ENCODE measurements around the gene PLPP7. TPM values are rescaled to one million over a fixed set of nuclear protein-coding genes. Genes with fewer than 3 reads are reported as not detected.

The PLPP7 gene
- total RNA-seq, 2 experiments from 2014 or later = 0.21 TPM; not detected in 1

DNA sequence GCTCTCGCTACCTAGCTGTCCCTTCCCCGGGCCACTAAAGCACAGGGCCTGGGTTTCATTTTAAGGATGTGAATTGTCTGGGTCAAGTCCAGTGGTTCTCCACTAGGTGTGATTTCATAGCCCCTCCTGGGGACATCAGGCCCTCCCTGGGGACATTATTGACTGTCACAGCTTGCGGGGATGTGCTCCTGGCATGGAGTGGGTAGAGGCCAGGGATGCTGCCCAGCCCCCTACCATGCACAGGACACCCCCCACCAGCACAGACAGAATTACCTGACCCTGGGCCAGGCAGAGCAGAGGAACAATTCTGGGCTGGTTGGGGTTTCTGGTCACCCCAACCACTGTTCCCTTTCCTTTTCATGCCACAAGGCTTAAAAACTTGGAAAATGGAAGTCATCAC, 17.3 kb upstream of the PLPP7 start:
- H3K36me3 Mint-ChIP-seq (ENCODE audit: low read depth) = peaks cover 75% of the 10 kb centered on the region

DNA sequence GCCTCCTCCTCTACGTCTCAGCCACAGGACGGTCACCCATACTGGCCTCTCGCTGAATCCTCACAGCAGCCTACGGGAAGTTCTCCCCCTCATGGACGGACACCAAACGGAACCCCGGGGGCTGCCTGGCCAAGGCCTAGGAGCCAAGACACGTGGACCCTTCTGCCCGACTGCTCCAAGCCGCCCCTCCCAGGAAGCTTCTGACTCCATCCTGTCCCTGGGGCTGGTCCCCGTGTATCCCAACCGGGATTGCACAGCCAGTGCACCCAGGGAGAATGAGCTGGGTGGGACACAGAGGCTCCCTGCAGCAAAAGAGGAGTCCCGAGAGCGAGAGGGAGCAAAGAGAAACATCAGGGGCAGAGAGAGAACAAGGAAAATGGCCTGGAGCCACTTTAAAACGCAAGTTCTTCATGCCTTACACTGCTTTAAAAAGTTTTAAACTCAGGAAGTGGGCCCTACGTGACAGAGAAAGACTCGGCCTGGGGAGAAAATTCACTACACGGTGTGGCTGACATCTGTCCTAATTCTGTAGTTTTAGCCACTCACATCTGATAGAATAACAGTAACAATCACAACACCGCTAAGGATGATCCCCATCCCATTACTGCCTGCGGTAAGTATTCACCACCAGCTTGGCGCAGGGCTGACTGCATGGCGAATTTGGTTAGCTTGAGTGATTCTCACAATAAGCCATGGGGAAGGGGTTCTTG, 16.2 kb upstream of the PLPP7 start:
- peak; percentile 25 for DNase-seq
- CTCF ChIA-PET = interaction anchor here (1.0 to 9.8 kb wide), 4 partner anchors 9 to 99 kb away, joined by 3 to 74 read pairs (median 7); no protein-coding TSS in a partner anchor
- peak overlapping the region; percentile 96 for H3K4me3 Mint-ChIP-seq
- no peaks in the 10 kb centered on the region for H3K9me3 Mint-ChIP-seq
- H3K27me3 Mint-ChIP-seq = no peaks in the 10 kb centered on the region
- H3K36me3 Mint-ChIP-seq (ENCODE audit: low read depth) = peaks cover 71% of the 10 kb centered on the region
- POLR2A ChIA-PET = interaction anchor here (1.7 to 4.6 kb wide), 2 partner anchors 17 to 36 kb away, joined by 5 to 24 read pairs; no protein-coding TSS in a partner anchor
- H3K27ac Mint-ChIP-seq = peak overlapping the region; percentile 95
- H3K4me1 Mint-ChIP-seq = peaks cover 37% of the 10 kb centered on the region

More for the DNA sequence above, 17.3 kb upstream of the PLPP7 start:
- DNase-seq = no peak
- ChIA-PET POLR2A (interaction anchor here (4.6 kb wide), 1 partner anchor 16 kb away, joined by 25 read pairs; no protein-coding TSS in a partner anchor), CTCF (interaction anchor here (1.1 to 9.8 kb wide), 4 partner anchors 8 to 467 kb away, joined by 3 to 74 read pairs (median 6); no protein-coding TSS in a partner anchor)
- Mint-ChIP-seq H3K27ac (peak overlapping the region; percentile 99), H3K27me3 (no peaks in the 10 kb centered on the region), H3K9me3 (no peaks in the 10 kb centered on the region), H3K4me3 (peak overlapping the region; percentile 96), H3K4me1 (peaks cover 40% of the 10 kb centered on the region)

DNA sequence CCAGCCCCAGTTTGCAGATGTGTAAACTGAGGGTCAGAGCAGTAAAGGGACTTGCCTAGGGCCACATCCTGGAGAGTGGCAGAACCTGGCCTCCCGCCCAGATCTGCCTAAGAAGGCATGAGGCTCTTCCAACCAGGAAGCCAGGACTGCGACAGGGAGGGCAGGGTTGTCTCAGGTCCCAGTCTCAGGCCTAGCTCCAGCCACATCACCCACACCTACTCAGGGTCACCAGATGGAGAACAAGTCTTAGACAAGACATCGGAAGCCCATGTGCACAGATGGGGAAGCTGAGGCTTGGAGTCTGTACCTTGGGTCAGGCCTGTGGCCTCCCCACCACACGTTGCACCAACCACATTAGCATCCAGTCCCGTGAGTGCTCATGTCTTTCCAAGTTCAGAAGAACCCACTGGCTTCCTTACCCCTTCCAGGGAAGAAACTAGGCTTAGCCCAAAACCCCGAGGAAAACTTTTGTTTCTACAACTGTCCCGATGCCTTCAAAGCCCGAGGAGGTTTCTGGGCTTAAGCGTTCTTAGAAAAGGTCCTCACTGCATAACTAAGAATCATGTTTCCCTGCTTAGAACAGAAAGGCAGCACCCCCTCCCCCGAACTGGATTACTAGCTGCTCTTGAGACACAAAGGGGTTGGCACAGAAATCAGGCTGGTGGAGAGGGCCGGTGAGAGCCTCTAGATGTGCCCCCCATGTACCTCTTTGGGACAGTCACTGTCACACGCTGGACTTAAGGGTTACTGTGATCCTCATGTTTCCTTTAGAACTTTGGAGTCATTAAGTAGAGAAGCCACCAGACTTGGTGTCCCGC, 15.5 kb upstream of the PLPP7 start:
- Mint-ChIP-seq H3K27ac (peak overlapping the region; percentile 95), H3K27me3 (no peaks in the 10 kb centered on the region), H3K9me3 (no peaks in the 10 kb centered on the region), H3K36me3 (ENCODE audit: low read depth) (peaks cover 68% of the 10 kb centered on the region), H3K4me1 (peaks cover 41% of the 10 kb centered on the region), H3K4me3 (peak overlapping the region; percentile 96)
- DNase-seq = peak; percentile 41
- CTCF ChIA-PET = interaction anchor here (1.2 to 9.8 kb wide), 5 partner anchors 8 to 22 kb away, joined by 3 to 74 read pairs (median 6); no protein-coding TSS in a partner anchor
- POLR2A ChIA-PET = interaction anchor here (1.7 to 4.6 kb wide), 2 partner anchors 18 to 36 kb away, joined by 5 to 24 read pairs; no protein-coding TSS in a partner anchor

DNA sequence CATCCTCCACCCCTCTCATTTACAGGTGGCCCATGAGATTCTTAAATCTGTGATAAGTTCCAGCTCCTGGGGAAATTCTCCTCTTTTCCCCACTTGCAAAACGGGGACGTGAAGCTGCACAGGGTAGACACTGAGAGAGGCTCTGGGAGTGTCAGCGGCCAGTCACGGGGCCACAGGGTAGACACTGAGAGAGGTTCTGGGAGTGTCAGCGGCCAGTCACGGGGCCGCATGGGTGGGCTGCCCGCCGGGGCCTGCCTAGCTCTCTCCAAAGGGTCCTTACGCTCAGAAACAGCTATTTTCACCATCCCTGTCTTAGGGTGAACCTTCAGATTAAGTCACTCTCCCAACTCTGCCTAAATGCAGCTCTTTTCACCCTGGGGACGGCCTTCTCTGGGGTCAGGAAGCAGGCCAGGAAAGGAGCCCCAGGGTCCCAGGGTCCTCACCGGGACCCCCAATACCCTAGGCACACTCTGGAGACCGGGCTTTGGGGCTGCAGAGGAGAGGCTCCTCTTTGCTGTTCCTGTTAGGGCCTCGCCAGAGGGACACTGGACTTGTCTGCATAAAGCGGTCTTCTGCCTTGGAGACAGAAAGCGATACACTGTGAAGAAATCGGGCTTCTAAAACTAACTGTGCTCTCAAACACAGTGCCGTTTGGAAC, 14.7 kb upstream of the PLPP7 start:
- Mint-ChIP-seq H3K27ac (peak overlapping the region; percentile 95), H3K27me3 (no peaks in the 10 kb centered on the region), H3K9me3 (no peaks in the 10 kb centered on the region), H3K4me1 (peaks cover 42% of the 10 kb centered on the region), H3K36me3 (ENCODE audit: low read depth) (peaks cover 61% of the 10 kb centered on the region), H3K4me3 (peak overlapping the region; percentile 96)
- ChIA-PET POLR2A (interaction anchor here (0.6 to 4.6 kb wide), 3 partner anchors 13 to 37 kb away, joined by 5 to 24 read pairs (median 5); no protein-coding TSS in a partner anchor), CTCF (interaction anchor here (1.2 to 9.8 kb wide), 4 partner anchors 9 to 23 kb away, joined by 3 to 74 read pairs (median 6); no protein-coding TSS in a partner anchor)
- DNase-seq = no peak

DNA sequence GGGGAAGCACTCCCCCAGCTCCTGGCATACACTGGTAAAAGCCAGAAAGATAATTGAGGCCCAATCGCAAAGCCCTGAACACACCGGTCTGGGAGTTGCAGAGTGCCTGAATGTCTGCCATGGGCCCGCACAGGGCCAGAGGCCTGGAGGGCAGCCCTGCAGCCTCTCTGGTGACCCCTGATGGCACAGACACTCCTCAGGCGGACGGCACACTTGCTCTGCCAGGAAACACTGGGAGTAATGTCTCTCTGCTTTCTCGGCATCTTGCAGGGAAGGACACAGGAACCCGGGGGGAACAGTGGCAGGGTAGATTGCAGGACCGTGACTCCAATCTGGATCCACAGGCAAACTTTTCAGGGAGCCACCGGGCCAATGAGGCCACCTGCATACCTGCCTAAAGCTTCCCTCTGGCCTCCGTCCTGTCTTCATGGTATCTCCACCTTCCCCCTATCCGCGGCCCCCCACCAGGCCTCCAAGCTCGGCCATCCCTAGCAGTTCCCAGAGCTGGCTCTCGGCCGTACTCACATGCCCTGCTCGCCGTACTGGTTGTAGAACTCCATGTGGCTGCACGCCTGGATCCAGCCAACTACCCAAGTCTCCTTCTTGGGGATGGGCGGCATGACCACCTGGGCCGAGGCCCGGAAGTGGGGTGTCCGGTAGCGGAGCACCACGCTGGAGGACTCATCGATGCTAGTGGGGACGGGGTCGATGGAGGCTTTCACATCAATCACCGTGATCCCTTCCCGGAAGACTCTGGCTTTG, 14.0 kb upstream of the PLPP7 start:
- CTCF ChIA-PET = interaction anchor here (0.8 to 9.8 kb wide), 6 partner anchors 9 to 33 kb away, joined by 3 to 74 read pairs (median 4); no protein-coding TSS in a partner anchor
- Mint-ChIP-seq H3K9me3 (no peaks in the 10 kb centered on the region), H3K4me3 (peak overlapping the region; percentile 96), H3K27ac (peak overlapping the region; percentile 95), H3K36me3 (ENCODE audit: low read depth) (peaks cover 56% of the 10 kb centered on the region), H3K4me1 (peaks cover 37% of the 10 kb centered on the region), H3K27me3 (no peaks in the 10 kb centered on the region)
- peak; percentile 40 for DNase-seq
- POLR2A ChIA-PET = interaction anchor here (0.6 to 4.6 kb wide), 3 partner anchors 9 to 19 kb away, joined by 4 to 24 read pairs (median 5); no protein-coding TSS in a partner anchor

DNA sequence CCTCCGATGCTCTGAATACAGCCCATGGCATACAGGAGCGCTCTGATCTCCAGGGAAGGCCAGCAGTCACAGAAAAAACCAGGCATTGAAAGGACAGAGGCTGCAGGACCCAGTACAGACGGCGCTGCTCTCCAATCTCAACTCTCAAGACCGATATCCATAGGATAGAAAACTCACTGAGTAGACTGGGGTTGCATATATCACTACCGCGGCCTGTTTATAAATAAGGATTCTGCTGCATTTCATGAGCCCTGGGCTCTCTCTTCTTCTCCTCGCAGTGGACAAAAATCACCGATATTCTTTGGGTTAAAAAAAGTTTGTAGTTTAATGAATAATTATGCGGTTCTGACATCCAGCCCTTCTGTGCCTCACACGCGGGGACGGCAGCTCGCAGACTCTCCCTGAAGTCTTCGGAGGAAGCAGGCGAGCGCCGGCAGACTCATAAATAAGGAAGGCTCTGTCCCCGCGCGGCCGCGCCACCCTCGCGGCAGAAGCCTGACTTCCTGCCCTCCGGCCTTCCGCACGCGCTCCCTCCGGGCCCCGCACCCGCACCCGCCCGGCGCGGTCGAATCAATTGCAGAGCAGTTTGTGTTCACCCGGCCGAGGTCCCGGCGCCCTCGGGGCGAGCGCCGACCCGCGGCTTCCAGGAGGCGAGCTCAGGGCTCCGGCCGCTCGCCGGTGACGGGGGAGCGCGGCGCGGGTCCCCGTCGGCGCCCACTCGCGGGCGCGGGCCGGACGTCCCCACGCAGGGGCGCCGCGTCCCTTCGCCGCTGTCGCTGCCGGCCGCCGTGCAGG, 13.2 kb upstream of the PLPP7 start, which contains the start of gene FAM78A:
FAM78A (minus strand) TSS at position 417 of the 795 bp plus-strand sequence; CDS start at position 86, 331 bp downstream.
- CTCF ChIA-PET = interaction anchor here (0.8 to 9.8 kb wide), 4 partner anchors 8 to 32 kb away, joined by 3 to 74 read pairs (median 3); no protein-coding TSS in a partner anchor
- peak within 1 kb of the TSS; percentile 96 for H3K4me3 Mint-ChIP-seq
- H3K27me3 Mint-ChIP-seq = peaks cover 4% of the 10 kb centered on the region
- H3K4me1 Mint-ChIP-seq = peaks cover 33% of the 10 kb centered on the region
- H3K9me3 Mint-ChIP-seq = no peaks in the 10 kb centered on the region
- peak; percentile 54 for DNase-seq
- peak within 1 kb of the TSS; percentile 95 for H3K27ac Mint-ChIP-seq
- H3K36me3 Mint-ChIP-seq (ENCODE audit: low read depth) = peaks cover 48% of the 10 kb centered on the region
- POLR2A ChIA-PET = interaction anchor here (1.6 to 4.6 kb wide), 2 partner anchors 10 to 20 kb away, joined by 4 to 24 read pairs; no protein-coding TSS in a partner anchor

DNA sequence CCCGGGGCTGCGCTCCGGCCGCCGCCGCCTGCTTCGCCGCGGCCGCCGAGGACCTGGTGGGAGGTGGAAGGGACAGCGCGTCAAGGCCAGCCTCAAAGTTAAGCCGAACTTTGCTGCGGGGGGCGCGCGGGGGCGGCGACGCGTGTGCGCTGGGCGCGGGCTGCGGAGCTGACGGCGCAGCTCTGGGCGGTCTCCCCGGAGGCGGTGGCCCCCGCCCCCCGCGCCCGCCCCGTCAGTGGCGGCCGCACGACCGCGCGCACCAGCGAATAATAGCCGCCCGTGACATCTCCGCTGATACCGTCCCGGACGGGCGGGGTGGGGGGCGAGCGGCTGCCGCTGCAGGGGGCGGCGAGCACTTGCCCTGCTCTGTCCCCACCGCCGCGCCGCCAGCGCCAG, 12.6 kb upstream of the PLPP7 start:
- Mint-ChIP-seq H3K27me3 (peaks cover 8% of the 10 kb centered on the region), H3K4me1 (peaks cover 29% of the 10 kb centered on the region), H3K27ac (peak overlapping the region; percentile 73), H3K36me3 (ENCODE audit: low read depth) (peaks cover 42% of the 10 kb centered on the region), H3K9me3 (no peaks in the 10 kb centered on the region), H3K4me3 (peak overlapping the region; percentile 55)
- CTCF ChIA-PET = interaction anchor here (0.9 to 9.8 kb wide), 2 partner anchors 9 to 18 kb away, joined by 3 to 74 read pairs; no protein-coding TSS in a partner anchor
- POLR2A ChIA-PET = interaction anchor here (1.6 to 4.6 kb wide), 2 partner anchors 10 to 21 kb away, joined by 4 to 24 read pairs; no protein-coding TSS in a partner anchor
- DNase-seq = peak; percentile 52

DNA sequence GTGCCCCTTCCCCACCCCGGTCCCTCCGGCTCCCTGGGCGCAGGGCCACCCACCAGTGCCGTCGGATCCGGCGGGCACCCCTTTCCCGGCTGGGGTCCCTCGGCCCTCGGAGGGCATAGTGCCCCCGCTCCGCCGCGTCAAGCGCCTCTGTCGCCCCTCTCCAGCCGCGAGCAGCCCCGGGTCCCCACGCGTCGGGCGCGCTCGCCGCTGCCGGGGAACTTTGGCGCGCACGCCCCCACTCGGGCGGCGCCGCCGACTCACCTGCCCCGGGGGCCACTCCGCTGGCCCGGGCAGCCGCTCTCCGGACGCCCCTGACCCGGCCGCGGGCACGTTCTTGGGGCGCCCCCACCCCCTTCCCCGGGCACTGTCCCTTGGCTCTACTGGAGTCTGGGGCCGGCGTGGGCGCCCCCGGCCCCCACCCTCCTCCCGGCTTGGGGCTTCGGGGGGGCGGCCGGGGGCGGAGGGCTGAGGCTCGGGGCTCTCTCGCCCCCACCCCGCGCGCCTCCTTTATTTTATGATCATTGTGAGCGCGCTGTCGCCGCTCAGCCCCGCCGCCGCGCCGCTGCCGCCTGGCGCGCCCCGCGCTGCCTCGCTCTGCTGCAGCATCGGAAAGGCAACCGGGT, 12.1 kb upstream of the PLPP7 start:
- Mint-ChIP-seq H3K4me3 (peak overlapping the region; percentile 30), H3K36me3 (ENCODE audit: low read depth) (peaks cover 41% of the 10 kb centered on the region), H3K27ac (no peak overlapping the region), H3K27me3 (peaks cover 13% of the 10 kb centered on the region), H3K9me3 (no peaks in the 10 kb centered on the region), H3K4me1 (peaks cover 29% of the 10 kb centered on the region)
- peak; percentile 15 for DNase-seq
- ChIA-PET POLR2A (no interaction called here), CTCF (interaction anchor here (0.9 to 9.8 kb wide), 3 partner anchors 10 to 67 kb away, joined by 3 to 74 read pairs (median 3); no protein-coding TSS in a partner anchor)

DNA sequence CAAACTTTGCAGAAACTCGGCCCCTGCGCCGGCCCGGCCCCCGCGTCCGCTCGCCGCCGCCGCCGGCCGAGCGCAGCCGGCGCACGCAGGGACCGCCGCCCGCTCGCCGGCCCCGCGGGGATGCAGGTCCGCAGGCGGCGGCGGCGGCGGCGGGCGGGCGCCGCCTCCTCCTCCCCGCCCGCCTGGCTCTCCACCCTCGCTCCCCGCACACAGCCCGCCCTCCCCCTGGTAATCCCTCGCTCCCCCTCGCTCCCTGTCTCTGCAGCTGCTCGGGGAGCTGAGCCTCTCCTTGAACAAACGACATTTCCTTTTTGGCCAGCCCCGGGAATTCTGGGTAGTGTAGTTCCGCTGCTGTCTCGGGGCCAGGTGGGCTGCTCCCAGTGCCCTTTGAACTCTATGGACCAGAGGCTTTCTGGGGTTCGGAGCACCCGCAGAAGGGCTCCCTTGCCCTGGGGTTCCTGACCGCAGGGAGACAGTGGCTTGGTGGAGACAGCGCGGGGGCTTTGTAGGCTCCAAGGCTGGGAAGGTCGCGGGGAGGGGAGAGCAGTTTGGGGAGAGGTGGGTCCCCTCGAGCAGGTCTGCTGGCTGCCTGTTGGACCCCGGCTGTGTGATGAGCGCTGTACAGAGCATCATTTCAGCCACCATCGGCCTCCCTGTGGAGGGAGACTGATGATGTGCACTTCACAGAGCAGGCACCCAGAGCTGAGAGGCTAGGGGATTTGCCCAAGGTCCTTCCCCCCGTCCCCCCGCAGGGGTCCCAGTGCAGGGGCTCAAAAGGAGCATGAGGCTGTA, 11.4 kb upstream of the PLPP7 start:
- Mint-ChIP-seq H3K9me3 (no peaks in the 10 kb centered on the region), H3K4me3 (peak overlapping the region; percentile 85), H3K27ac (peak overlapping the region; percentile 97), H3K27me3 (peaks cover 14% of the 10 kb centered on the region), H3K36me3 (ENCODE audit: low read depth) (peaks cover 37% of the 10 kb centered on the region), H3K4me1 (peaks cover 25% of the 10 kb centered on the region)
- peak; percentile 84 for DNase-seq
- ChIA-PET CTCF (interaction anchor here (0.6 to 2.8 kb wide), 6 partner anchors 10 to 135 kb away, joined by 3 to 11 read pairs (median 3); partner anchors contain the start of gene PLPP7), POLR2A (interaction anchor here (1.2 kb wide), 1 partner anchor 25 kb away, joined by 4 read pairs; no protein-coding TSS in a partner anchor)
